K562 treated with DMSO at 1 percent for 48 hours (cell line): ENCODE data around the gene TKTL1. TPM values are rescaled to one million over a fixed set of nuclear protein-coding genes. Genes with fewer than 3 reads are reported as not detected.

Experiments used
- total RNA-seq: library from RNA; unstranded; fragments of 300-600 nt; gene quantifications from 2 replicates; pipeline ENCODE4 v1.2.3, GENCODE V29; 2022; ENCODE audit warnings: low replicate concordance; ENCODE audit errors: extremely low read depth

TKTL1 gene, protein sequence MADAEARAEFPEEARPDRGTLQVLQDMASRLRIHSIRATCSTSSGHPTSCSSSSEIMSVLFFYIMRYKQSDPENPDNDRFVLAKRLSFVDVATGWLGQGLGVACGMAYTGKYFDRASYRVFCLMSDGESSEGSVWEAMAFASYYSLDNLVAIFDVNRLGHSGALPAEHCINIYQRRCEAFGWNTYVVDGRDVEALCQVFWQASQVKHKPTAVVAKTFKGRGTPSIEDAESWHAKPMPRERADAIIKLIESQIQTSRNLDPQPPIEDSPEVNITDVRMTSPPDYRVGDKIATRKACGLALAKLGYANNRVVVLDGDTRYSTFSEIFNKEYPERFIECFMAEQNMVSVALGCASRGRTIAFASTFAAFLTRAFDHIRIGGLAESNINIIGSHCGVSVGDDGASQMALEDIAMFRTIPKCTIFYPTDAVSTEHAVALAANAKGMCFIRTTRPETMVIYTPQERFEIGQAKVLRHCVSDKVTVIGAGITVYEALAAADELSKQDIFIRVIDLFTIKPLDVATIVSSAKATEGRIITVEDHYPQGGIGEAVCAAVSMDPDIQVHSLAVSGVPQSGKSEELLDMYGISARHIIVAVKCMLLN
- not detected in 2 replicates for total RNA-seq

DNA sequence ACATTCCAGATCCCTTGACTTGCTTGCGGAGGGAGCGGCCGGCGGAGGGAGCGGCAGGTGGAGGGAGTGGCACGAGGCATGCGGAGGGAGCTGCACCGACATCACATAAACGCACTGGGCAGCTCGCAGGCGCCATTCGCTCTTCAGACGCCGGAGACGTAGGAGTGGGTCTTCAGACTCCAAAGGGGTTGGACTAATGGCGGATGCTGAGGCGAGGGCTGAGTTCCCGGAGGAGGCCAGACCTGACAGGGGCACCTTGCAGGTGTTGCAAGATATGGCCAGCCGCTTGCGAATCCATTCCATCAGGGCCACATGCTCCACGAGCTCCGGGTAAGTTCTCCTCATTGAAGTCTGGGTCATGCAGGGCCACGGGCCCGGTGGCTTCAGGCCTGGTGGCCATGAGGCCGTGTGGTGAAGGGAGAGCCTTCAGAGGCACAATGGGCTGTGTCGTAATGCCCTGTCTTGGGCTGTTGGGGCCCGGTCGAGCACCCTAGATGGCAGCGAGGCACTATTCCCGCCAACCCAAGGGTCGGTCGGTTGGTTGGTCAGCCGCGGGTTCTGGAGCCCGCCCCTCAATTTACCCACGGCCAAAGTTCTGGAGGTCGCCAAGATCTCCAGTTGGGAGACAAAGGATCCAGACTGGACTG, at the start of gene TKTL1:
Gene TKTL1, plus strand, starts transcription at position 132 of the 647 bp plus-strand sequence. Its CDS starts 65 bp downstream, at position 197.

DNA sequence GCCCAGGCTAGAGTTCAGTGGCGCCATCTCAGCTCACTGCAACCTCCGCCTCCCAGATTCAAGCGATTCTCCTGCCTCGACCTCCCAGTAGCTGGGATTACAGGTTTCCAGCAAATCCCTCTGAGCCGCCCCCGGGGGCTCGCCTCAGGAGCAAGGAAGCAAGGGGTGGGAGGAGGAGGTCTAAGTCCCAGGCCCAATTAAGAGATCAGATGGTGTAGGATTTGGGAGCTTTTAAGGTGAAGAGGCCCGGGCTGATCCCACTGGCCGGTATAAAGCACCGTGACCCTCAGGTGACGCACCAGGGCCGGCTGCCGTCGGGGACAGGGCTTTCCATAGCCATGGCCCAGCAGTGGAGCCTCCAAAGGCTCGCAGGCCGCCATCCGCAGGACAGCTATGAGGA, 38.3 kb upstream of the TKTL1 start, which contains the start of gene OPN1MW3:
Gene OPN1MW3, plus strand, starts transcription at position 301 of the 400 bp plus-strand sequence. Its CDS starts 38 bp downstream, at position 339.

DNA sequence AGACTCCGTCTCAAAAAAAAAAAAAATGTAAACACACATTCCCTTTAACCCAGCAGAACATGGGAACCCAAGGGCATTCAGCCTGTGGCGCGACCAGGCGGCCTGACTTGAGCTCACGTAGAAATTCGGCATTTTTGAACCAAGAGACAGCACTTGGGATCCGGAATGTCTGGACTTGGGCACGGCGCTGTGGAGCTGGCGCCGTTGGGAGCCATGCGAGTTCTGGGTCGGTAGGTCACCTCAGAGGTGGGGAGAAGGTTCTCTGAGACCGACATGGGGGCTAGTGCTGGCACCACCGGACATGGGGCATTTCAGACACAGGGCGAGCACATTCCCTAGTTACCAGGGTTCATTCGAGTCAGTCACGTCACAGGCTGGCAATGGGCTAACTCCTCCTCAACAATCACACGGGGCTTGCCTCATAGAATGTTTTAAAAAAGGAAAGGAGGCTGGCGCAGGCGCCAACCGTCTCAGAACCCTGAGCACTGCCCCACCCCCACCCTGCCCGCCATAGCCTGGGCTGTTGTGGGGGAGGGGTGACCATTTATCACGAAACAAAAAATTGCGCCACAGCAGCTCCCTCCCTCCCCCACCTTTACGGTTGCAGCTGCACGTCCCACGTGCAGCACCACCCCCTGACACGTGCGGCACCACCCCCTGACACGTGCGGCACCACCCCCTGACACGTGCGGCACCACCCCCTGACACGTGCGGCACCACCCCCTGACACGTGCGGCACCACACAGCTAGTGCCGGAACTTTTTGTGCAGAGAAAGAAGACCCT, 612 bp upstream of the TKTL1 start, which contains the start of gene TEX28:
Gene TEX28, minus strand, starts transcription at position 334 of the 784 bp plus-strand sequence. CDS start 3,007 bp downstream, outside the sequence.

DNA sequence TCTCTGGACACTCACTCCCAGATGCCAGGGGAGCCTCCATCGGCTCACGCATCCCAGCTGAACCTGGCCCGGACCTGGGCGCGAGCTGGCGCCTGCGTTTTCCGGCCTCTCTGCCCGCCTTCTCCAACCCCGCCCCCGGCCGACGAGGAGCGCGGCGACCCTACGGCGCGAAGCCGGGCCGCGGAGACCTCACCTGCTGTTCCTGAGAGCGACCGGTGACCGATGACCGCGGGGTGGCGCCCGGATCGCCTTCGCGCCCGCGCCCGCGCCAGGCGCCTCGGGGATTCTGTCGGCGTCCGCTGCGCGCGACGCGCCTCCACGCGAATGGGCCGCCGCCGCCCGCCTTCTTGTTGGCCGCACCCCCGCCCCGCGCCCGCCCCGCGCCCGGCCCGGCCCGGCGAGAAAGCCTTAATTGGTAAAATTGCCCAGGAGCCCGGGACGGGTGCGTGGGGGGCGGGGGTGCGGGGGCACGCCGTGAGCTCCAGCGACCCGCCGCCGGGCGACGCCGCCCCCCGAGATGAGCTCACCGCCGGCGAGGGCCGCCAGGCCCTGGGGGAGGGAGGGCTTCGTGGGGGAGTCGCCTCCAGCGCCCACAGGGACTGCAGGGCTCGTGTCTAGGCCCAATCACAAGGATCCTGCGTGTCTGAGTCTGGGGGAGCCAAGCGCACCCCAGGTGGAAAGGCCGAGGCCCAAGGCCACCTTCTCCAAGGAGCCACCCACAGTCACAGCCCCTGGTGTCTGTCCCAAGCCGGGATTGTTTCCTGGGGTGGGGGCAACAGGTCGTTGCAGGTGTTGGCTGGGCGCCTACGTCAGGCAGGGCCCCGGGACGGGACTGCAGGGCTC, 78.9 kb downstream of the TKTL1 start, which contains the start of gene FLNA:
Gene FLNA, minus strand, starts transcription at position 322 of the 843 bp plus-strand sequence. CDS start 3,389 bp downstream, outside the sequence.

DNA sequence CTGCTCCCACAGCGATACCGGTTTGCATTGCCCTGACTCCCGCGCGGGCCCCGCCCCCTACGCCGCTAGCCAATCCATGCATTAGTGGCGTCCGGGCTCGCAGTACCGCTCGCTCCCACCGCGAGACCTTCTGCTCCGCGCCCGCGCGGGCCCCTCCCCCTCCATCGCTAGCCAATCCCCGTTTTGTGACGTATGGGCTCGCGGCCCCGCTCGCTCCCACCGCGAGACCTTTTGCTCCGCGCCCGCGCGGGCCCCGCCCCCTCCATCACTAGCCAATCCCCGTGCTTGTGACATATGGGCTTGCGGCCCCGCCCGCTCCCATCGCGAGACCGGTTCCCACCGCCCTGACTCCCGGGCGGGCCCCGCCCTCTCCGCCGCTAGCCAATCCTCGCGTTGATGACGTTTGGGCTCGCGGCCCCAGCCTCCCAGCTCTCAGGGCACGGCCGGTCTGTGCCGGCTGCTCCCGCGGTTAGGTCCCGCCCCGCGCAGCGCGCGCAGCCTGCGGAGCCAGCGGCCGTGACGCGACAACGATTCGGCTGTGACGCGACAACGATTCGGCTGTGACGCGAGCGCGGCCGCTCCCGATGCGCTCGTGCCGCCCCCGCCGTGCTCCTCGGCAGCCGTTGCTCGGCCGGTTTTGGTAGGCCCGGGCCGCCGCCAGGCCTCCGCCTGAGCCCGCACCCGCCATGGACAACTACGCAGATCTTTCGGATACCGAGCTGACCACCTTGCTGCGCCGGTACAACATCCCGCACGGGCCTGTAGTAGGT, 83.4 kb downstream of the TKTL1 start, which contains the start of gene EMD:
Gene EMD, plus strand, starts transcription at position 497 of the 770 bp plus-strand sequence. Its CDS starts 190 bp downstream, at position 687.

Other genes starting within 250 kb of the TKTL1 start
- 1,743 TPM in 1 of 2 replicates, not detected in the other for gene MECP2, start 198.1 kb upstream of the TKTL1 start, total RNA-seq
- not detected in 2 replicates for gene OPN1LW, start 151.6 kb upstream of the TKTL1 start, total RNA-seq
- gene OPN1MW, start 113.2 kb upstream of the TKTL1 start, total RNA-seq = not detected in 2 replicates
- not detected in 2 replicates for gene OPN1MW2, start 76.0 kb upstream of the TKTL1 start, total RNA-seq
- not detected in 2 replicates for gene OPN1MW3, start 38.2 kb upstream of the TKTL1 start, total RNA-seq
- gene TEX28, start 671 bp upstream of the TKTL1 start, total RNA-seq = not detected in 2 replicates
- 349 TPM in 1 of 2 replicates, not detected in the other for gene FLNA, start 78.8 kb downstream of the TKTL1 start, total RNA-seq
- not detected in 2 replicates for gene EMD, start 83.5 kb downstream of the TKTL1 start, total RNA-seq
- gene RPL10, start 102.6 kb downstream of the TKTL1 start, total RNA-seq = 7,940 and 9,888 TPM in 2 replicates
- gene DNASE1L1, start 113.5 kb downstream of the TKTL1 start, total RNA-seq = not detected in 2 replicates
- gene TAFAZZIN, start 115.7 kb downstream of the TKTL1 start, total RNA-seq = not detected in 2 replicates
- 191 TPM in 1 of 2 replicates, not detected in the other for gene ATP6AP1, start 132.9 kb downstream of the TKTL1 start, total RNA-seq
- gene GDI1, start 141.4 kb downstream of the TKTL1 start, total RNA-seq = not detected in 2 replicates
- 772 TPM in 1 of 2 replicates, not detected in the other for gene FAM50A, start 148.3 kb downstream of the TKTL1 start, total RNA-seq
- not detected in 2 replicates for gene PLXNA3, start 162.5 kb downstream of the TKTL1 start, total RNA-seq
- gene LAGE3, start 183.5 kb downstream of the TKTL1 start, total RNA-seq = 555 TPM in 1 of 2 replicates, not detected in the other
- gene UBL4A, start 190.8 kb downstream of the TKTL1 start, total RNA-seq = not detected in 2 replicates
- not detected in 2 replicates for gene SLC10A3, start 194.8 kb downstream of the TKTL1 start, total RNA-seq
- not detected in 2 replicates for gene FAM3A, start 220.4 kb downstream of the TKTL1 start, total RNA-seq